Left lung (tissue), 10 donors: Measurements from ENCODE around the gene CRACDL. TPM values are rescaled to one million over a fixed set of nuclear protein-coding genes. Genes with fewer than 3 reads are reported as not detected.

Experiments
- ATAC-seq: fragments of 200-7000 bp; cut with Tn5 transposase; one replicate; pipeline ENCODE4 v1.9.1; 2020; ENCODE audit warnings: moderate library complexity
- DNase-seq, 4 donors: peaks; one replicate each; pipeline ENCODE4 v3.0.0-alpha.2; 2013 to 2020
- H3K27ac ChIP-seq, 2 donors: fragments of 200-600 bp; sonication (generic) in 1 of 2; one replicate each; pipeline versions ENCODE4 v1.5.0 to v1.8.0; 2020 to 2021
- H3K27me3 ChIP-seq, 2 donors: fragments of 200-600 bp; sonication (generic) in 1 of 2; one replicate each; pipeline versions ENCODE4 v1.5.0 to v1.8.0; 2020 to 2021
- H3K36me3 ChIP-seq, 2 donors: fragments of 200-600 bp; sonication (generic) in 1 of 2; one replicate each; pipeline versions ENCODE4 v1.5.0 to v1.8.0; 2020 to 2021
- H3K4me1 ChIP-seq, 2 donors: fragments of 200-600 bp; one replicate each; pipeline ENCODE4 v1.8.0; 2021
- H3K4me3 ChIP-seq, 2 donors: fragments of 200-600 bp; sonication (generic) in 1 of 2; one replicate each; pipeline versions ENCODE4 v1.5.0 to v1.8.0; 2020 to 2021; ENCODE audit warnings: mild to moderate bottlenecking in 1 of 2
- H3K9me3 ChIP-seq, 2 donors: fragments of 200-600 bp; sonication (generic) in 1 of 2; one replicate each; pipeline versions ENCODE4 v1.5.0 to v1.8.0; 2020 to 2021
- CTCF ChIP-seq, 2 donors: fragments of 200-600 bp; sonication (generic) in 1 of 2; IDR thresholded peaks; one replicate each; pipeline versions ENCODE4 v1.5.0 to v1.8.0; 2021; ENCODE audit warnings: antibody characterized with exemption in 2 of 2
- intact Hi-C, 2 donors: fragments of 100-400 bp; cut with DNase I; formaldehyde crosslinking; loops; one replicate each; pipeline versions ENCODE4 v1.11.2 to v1.14.2; 2022
- polyA plus RNA-seq, 6 donors: library from polyadenylated mRNA; unstranded; fragments of 120-200 nt; gene quantifications; one replicate each; pipeline ENCODE4 v1.2.1, GENCODE V29; 2013; ENCODE audit not compliant: insufficient read length in 6 of 6
- total RNA-seq, 2 donors: library from RNA; stranded (reverse); fragmentation: NEBNext Ultra II Directional; extraction: Animal tissue kit (Norgen Biotek cat#: 25700); gene quantifications; one replicate each; pipeline ENCODE4 v1.2.1, GENCODE V29; 2021
- donor health status: DM: no; HTN: yes; CAD: no.
- donor health status: DM: no; HTN: no; CAD: no.

Gene CRACDL
- total and polyA plus RNA-seq, 8 donors: 4.0 to 15.2 (median 6.0) TPM

GRCh38 chr2:98746426-98746825, 189.6 kb downstream of the CRACDL start:
- H3K9me3 ChIP-seq: no peaks in the 10 kb centered on the region
- H3K4me3 ChIP-seq: no peak overlapping the region
- no peaks in the 10 kb centered on the region for H3K27me3 ChIP-seq
- TF ChIP-seq CTCF (IDR thresholded peaks at IDR 0.05): no peak
- H3K4me1 ChIP-seq: peaks cover 6 to 28% of the 10 kb centered on the region in 2 donors
- no peak for ATAC-seq
- no peaks in the 10 kb centered on the region for H3K36me3 ChIP-seq
- DNase-seq: no peak
- intact Hi-C loops: no loop called here
- H3K27ac ChIP-seq: no peak overlapping the region

GRCh38 chr2:98744595-98744994, 191.4 kb downstream of the CRACDL start:
- H3K4me1 ChIP-seq: peaks cover 6 to 25% of the 10 kb centered on the region in 2 donors
- H3K27me3 ChIP-seq: no peaks in the 10 kb centered on the region
- intact Hi-C loops: no loop called here
- no peak overlapping the region for H3K27ac ChIP-seq
- TF ChIP-seq CTCF (IDR thresholded peaks at IDR 0.05): no peak
- no peaks in the 10 kb centered on the region for H3K9me3 ChIP-seq
- DNase-seq: no peak
- H3K36me3 ChIP-seq: no peaks in the 10 kb centered on the region
- H3K4me3 ChIP-seq: no peak overlapping the region
- ATAC-seq: no peak

Other genes starting within 250 kb of the CRACDL start
- gene MGAT4A, start 205.1 kb downstream of the CRACDL start, total RNA-seq: 10 to 100 TPM; 51.7 to 79.8 TPM
- gene MGAT4A, start 205.1 kb downstream of the CRACDL start, polyA plus RNA-seq: 10 to 100 TPM; 15.4 to 20.2 (median 18.3) TPM
- gene C2orf15, start 205.5 kb upstream of the CRACDL start, total RNA-seq: 1 to 10 TPM; 3.4 to 4.0 TPM
- gene C2orf15, start 205.5 kb upstream of the CRACDL start, polyA plus RNA-seq: 1 to 10 TPM; 7.1 to 8.7 (median 7.6) TPM
- 1 to 10 TPM; 3.7 to 8.4 TPM for gene TSGA10, start 218.7 kb upstream of the CRACDL start, total RNA-seq
- 10 to 100 TPM; 14.5 to 19.8 (median 15.4) TPM for gene TSGA10, start 218.7 kb upstream of the CRACDL start, polyA plus RNA-seq
- 1 to 10 TPM; 5.6 to 7.2 TPM for gene LIPT1, start 218.7 kb upstream of the CRACDL start, total RNA-seq
- gene LIPT1, start 218.7 kb upstream of the CRACDL start, polyA plus RNA-seq: 10 to 100 TPM; 16.1 to 20.3 (median 17.2) TPM
- 10 to 100 TPM; 20.1 to 24.5 TPM for gene MITD1, start 244.8 kb upstream of the CRACDL start, total RNA-seq
- 10 to 100 TPM; 39.8 to 62.7 (median 49.8) TPM for gene MITD1, start 244.8 kb upstream of the CRACDL start, polyA plus RNA-seq
- 10 to 100 TPM; 19.7 to 21.2 TPM for gene MRPL30, start 245.0 kb upstream of the CRACDL start, total RNA-seq
- 10 to 100 TPM; 46.9 to 58.8 (median 52.6) TPM for gene MRPL30, start 245.0 kb upstream of the CRACDL start, polyA plus RNA-seq